ENCODE results near the gene OR5H15.
"Not testable (repeated sequence)": the region's sequence is repeated elsewhere in the genome, so short reads cannot be mapped to it uniquely, and the experiment has no call there.

Gene OR5H15

DNA sequence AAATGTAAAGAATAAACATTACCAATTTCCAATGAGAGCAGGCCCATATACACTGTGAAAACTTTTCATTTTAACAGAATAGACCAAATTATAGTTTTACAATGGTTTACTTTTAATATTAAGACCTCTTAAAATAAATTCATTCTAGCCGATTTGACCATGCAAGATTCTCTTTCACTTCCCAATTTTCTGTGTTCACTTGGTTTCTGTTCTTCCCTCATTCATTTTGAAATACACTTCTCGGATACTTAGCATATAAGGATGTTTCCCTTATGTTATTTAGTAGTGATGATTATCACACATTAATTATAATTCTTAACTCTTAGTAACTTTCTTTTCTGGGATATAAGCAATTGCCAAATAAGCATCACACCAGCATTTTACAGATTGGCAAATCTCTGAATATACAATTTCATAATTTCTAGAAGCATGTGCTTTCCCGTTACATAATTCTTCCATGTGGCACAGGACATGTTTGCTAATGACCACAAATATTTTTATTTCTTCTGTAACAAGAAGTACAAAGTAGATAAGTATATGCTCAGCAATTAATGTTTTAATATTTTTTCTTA lies 13.9 kb downstream of the OR5H15 start:
- H3K27ac ChIP-seq (ENCODE audit: low read depth, low read length), result no peak overlapping the region
- H3K9ac ChIP-seq (ENCODE audit: low read length), result no peak overlapping the region
- H3K36me3 ChIP-seq (ENCODE audit: control insufficient read depth, insufficient read depth, low read length), result no peaks in the 10 kb centered on the region
- no peak overlapping the region for H3K4me3 ChIP-seq (ENCODE audit: low read depth, low read length)
- H3K9me3 ChIP-seq (ENCODE audit: control insufficient read depth, insufficient read depth, low read depth, low read length), result no peaks in the 10 kb centered on the region; the same call in 1 of the 2 replicates
- no peaks in the 10 kb centered on the region for H3K27me3 ChIP-seq (ENCODE audit: control insufficient read depth, insufficient read depth, low read length)
- H3K4me1 ChIP-seq (ENCODE audit: control insufficient read depth, insufficient read depth, low read length), result peaks cover 7% of the 10 kb centered on the region; the same call in 1 of the 2 replicates

GRCh38 chr3:98182196-98182595 lies 15.7 kb downstream of the OR5H15 start:
- Histone ChIP-seq H3K27me3 (ENCODE audit: control insufficient read depth, insufficient read depth, low read length) (no peaks in the 10 kb centered on the region), H3K9me3 (ENCODE audit: control insufficient read depth, insufficient read depth, low read depth, low read length) (no peaks in the 10 kb centered on the region; the same call in 1 of the 2 replicates), H3K4me3 (ENCODE audit: low read depth, low read length) (no peak overlapping the region), H3K4me1 (ENCODE audit: control insufficient read depth, insufficient read depth, low read length) (peaks cover 7% of the 10 kb centered on the region; the same call in 1 of the 2 replicates), H3K27ac (ENCODE audit: low read depth, low read length) (peak overlapping the region; percentile 59), H3K36me3 (ENCODE audit: control insufficient read depth, insufficient read depth, low read length) (no peaks in the 10 kb centered on the region), H3K9ac (ENCODE audit: low read length) (no peak overlapping the region)

GRCh38 chr3:98185180-98185579 lies 18.7 kb downstream of the OR5H15 start:
- Histone ChIP-seq H3K27ac (ENCODE audit: low read depth, low read length) (no peak overlapping the region), H3K27me3 (ENCODE audit: control insufficient read depth, insufficient read depth, low read length) (no peaks in the 10 kb centered on the region), H3K4me1 (ENCODE audit: control insufficient read depth, insufficient read depth, low read length) (peaks cover 7% of the 10 kb centered on the region; the same call in 1 of the 2 replicates), H3K9ac (ENCODE audit: low read length) (no peak overlapping the region), H3K9me3 (ENCODE audit: control insufficient read depth, insufficient read depth, low read depth, low read length) (no peaks in the 10 kb centered on the region; the same call in 1 of the 2 replicates), H3K4me3 (ENCODE audit: low read depth, low read length) (no peak overlapping the region), H3K36me3 (ENCODE audit: control insufficient read depth, insufficient read depth, low read length) (no peaks in the 10 kb centered on the region)

DNA sequence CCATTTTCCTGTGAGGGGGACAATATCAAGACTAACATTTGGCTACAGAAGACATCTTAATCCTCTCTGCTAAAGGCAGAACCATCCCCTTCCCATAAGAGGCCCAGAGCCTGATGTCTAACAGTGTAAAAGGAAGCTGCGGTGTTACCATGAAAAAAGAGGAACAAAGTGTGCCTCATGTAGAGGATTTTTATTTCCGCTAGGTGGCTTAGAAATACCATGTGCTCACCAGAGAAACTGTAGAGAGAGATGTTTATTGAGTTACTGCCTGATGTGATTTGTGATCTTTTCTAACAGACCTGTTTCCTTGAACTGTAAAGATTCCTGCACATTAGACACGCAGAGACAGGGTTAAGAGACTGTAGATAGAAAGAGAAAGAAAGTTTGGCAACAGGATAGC lies 22.0 kb downstream of the OR5H15 start:
- H3K9ac ChIP-seq (ENCODE audit: low read length), result no peak overlapping the region
- H3K27me3 ChIP-seq (ENCODE audit: control insufficient read depth, insufficient read depth, low read length), result no peaks in the 10 kb centered on the region
- peaks cover 5% of the 10 kb centered on the region; the same call in 1 of the 2 replicates for H3K9me3 ChIP-seq (ENCODE audit: control insufficient read depth, insufficient read depth, low read depth, low read length)
- H3K36me3 ChIP-seq (ENCODE audit: control insufficient read depth, insufficient read depth, low read length), result peaks cover 4% of the 10 kb centered on the region; the same call in 1 of the 2 replicates
- no peaks in the 10 kb centered on the region for H3K4me1 ChIP-seq (ENCODE audit: control insufficient read depth, insufficient read depth, low read length)
- no peak overlapping the region for H3K27ac ChIP-seq (ENCODE audit: low read depth, low read length)
- no peak overlapping the region for H3K4me3 ChIP-seq (ENCODE audit: low read depth, low read length)

GRCh38 chr3:98190911-98191310 lies 24.4 kb downstream of the OR5H15 start:
- Histone ChIP-seq H3K9ac (ENCODE audit: low read length) (peak overlapping the region; percentile 84), H3K4me3 (ENCODE audit: low read depth, low read length) (peak overlapping the region; percentile 49; the same call in 1 of the 2 replicates), H3K36me3 (ENCODE audit: control insufficient read depth, insufficient read depth, low read length) (peaks cover 21% of the 10 kb centered on the region; the same call in 1 of the 2 replicates), H3K27ac (ENCODE audit: low read depth, low read length) (peak overlapping the region; percentile 21; the same call in 1 of the 2 replicates)
- H3K4me1 ChIP-seq (ENCODE audit: control insufficient read depth, insufficient read depth, low read length); H3K27me3 ChIP-seq (ENCODE audit: control insufficient read depth, insufficient read depth, low read length); H3K9me3 ChIP-seq (ENCODE audit: control insufficient read depth, insufficient read depth, low read depth, low read length): not testable (repeated sequence)

GRCh38 chr3:98196293-98196692 lies 29.8 kb downstream of the OR5H15 start:
- Histone ChIP-seq H3K4me3 (ENCODE audit: low read depth, low read length) (peak overlapping the region; percentile 26; the same call in 1 of the 2 replicates), H3K27ac (ENCODE audit: low read depth, low read length) (peak overlapping the region; percentile 79; the same call in 1 of the 2 replicates), H3K9ac (ENCODE audit: low read length) (peak overlapping the region; percentile 12), H3K36me3 (ENCODE audit: control insufficient read depth, insufficient read depth, low read length) (peaks cover 27% of the 10 kb centered on the region; the same call in 1 of the 2 replicates)
- not testable (repeated sequence) for H3K4me1 ChIP-seq (ENCODE audit: control insufficient read depth, insufficient read depth, low read length); H3K27me3 ChIP-seq (ENCODE audit: control insufficient read depth, insufficient read depth, low read length); H3K9me3 ChIP-seq (ENCODE audit: control insufficient read depth, insufficient read depth, low read depth, low read length)

DNA sequence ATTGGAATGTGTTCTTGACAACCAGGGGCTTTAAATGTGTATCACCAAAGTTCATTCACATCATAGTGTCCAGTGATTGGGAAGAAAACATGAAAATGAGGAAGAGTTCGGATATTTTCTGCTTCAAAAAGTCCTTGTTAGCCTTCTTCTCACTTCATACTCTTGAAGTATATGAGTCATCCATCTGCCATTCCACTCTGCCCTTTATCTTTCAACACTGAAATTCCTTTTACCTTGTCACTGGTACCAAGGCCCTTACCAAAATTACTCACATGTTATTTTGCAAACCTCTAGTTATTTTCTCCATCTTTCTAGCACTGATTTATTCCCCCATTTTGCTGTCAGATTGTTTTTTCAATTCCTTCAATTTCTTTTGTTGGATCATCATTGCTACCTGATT lies 32.5 kb downstream of the OR5H15 start:
- H3K9me3 ChIP-seq (ENCODE audit: control insufficient read depth, insufficient read depth, low read depth, low read length), result no peaks in the 10 kb centered on the region

GRCh38 chr3:98209244-98209643 lies 42.7 kb downstream of the OR5H15 start:
- Histone ChIP-seq H3K36me3 (ENCODE audit: control insufficient read depth, insufficient read depth, low read length) (no peaks in the 10 kb centered on the region), H3K27me3 (ENCODE audit: control insufficient read depth, insufficient read depth, low read length) (no peaks in the 10 kb centered on the region), H3K9me3 (ENCODE audit: control insufficient read depth, insufficient read depth, low read depth, low read length) (peaks cover 9% of the 10 kb centered on the region), H3K27ac (ENCODE audit: low read depth, low read length) (no peak overlapping the region; the same call in 1 of the 2 replicates), H3K4me3 (ENCODE audit: low read depth, low read length) (no peak overlapping the region), H3K9ac (ENCODE audit: low read length) (no peak overlapping the region), H3K4me1 (ENCODE audit: control insufficient read depth, insufficient read depth, low read length) (no peaks in the 10 kb centered on the region; the same call in 1 of the 2 replicates)

More for the DNA sequence above, 32.5 kb downstream of the OR5H15 start:
- H3K4me1 ChIP-seq (ENCODE audit: control insufficient read depth, insufficient read depth, low read length), result peaks cover 3% of the 10 kb centered on the region; the same call in 1 of the 2 replicates
- H3K36me3 ChIP-seq (ENCODE audit: control insufficient read depth, insufficient read depth, low read length), result peaks cover 18% of the 10 kb centered on the region; the same call in 1 of the 2 replicates
- no peak overlapping the region for H3K27ac ChIP-seq (ENCODE audit: low read depth, low read length)
- no peak overlapping the region for H3K9ac ChIP-seq (ENCODE audit: low read length)
- no peak overlapping the region for H3K4me3 ChIP-seq (ENCODE audit: low read depth, low read length)
- H3K27me3 ChIP-seq (ENCODE audit: control insufficient read depth, insufficient read depth, low read length), result no peaks in the 10 kb centered on the region

DNA sequence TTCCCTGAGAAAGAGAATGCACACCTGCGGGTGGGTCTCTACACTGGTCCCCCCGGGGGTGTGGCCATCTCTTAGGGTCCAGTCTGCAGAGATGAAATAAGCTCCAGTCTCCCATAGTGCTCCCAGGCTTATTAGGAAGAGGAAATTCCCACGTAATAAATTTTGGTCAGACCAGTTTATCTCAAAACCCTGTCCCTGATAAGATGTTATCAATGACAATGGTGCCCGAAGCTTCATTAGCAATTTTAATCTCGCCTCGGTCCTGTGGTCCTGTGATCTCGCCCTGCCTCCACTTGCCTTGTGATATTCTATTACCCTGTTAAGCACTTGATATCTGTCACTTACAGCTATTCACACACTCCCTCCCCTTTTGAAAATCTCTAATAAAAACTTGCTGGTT lies 46.8 kb downstream of the OR5H15 start:
- Histone ChIP-seq H3K9ac (ENCODE audit: low read length) (no peak overlapping the region), H3K36me3 (ENCODE audit: control insufficient read depth, insufficient read depth, low read length) (no peaks in the 10 kb centered on the region), H3K27ac (ENCODE audit: low read depth, low read length) (no peak overlapping the region), H3K27me3 (ENCODE audit: control insufficient read depth, insufficient read depth, low read length) (no peaks in the 10 kb centered on the region), H3K4me3 (ENCODE audit: low read depth, low read length) (peak overlapping the region; percentile 29; the same call in 1 of the 2 replicates), H3K4me1 (ENCODE audit: control insufficient read depth, insufficient read depth, low read length) (no peaks in the 10 kb centered on the region; the same call in 1 of the 2 replicates), H3K9me3 (ENCODE audit: control insufficient read depth, insufficient read depth, low read depth, low read length) (peaks cover 9% of the 10 kb centered on the region)

DNA sequence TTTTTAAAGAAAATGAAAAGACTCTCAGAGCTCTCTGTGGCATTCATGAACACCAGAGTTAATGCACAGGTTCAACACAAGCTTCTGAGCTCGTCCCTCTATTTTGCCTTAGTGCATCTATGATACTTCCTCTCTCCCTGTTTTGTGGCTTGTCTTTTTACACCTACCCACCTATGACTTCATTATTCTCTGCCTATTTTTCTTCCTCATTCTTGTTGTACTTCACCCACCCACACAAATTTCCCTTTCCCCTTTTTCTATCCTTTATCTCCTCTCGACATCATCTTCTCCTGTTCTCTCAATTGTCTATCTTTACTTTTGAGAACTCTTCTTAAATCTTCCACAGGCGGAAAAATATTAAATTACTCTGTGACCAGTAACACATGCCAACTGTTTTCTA lies 48.6 kb downstream of the OR5H15 start:
- H3K36me3 ChIP-seq (ENCODE audit: control insufficient read depth, insufficient read depth, low read length), result no peaks in the 10 kb centered on the region
- H3K27ac ChIP-seq (ENCODE audit: low read depth, low read length), result no peak overlapping the region
- H3K4me1 ChIP-seq (ENCODE audit: control insufficient read depth, insufficient read depth, low read length), result no peaks in the 10 kb centered on the region
- H3K4me3 ChIP-seq (ENCODE audit: low read depth, low read length), result no peak overlapping the region
- no peaks in the 10 kb centered on the region for H3K27me3 ChIP-seq (ENCODE audit: control insufficient read depth, insufficient read depth, low read length)
- no peak overlapping the region for H3K9ac ChIP-seq (ENCODE audit: low read length)
- peaks cover 9% of the 10 kb centered on the region for H3K9me3 ChIP-seq (ENCODE audit: control insufficient read depth, insufficient read depth, low read depth, low read length)

All from HUES6 (cell line).